Ramos (cell line): ENCODE data around the gene NDUFS2.
"Not testable (repeated sequence)": the region's sequence is repeated elsewhere in the genome, so short reads cannot be mapped to it uniquely, and the experiment has no call there.

Experiments
- in situ Hi-C: fragments of 300-500 bp; cut with MboI; formaldehyde crosslinking; loops from one replicate; pipeline ENCODE4 v1.14.3; 2022; ENCODE audit warnings: low sequenced_read_pairs; ENCODE audit not compliant: unreplicated experiment

Gene NDUFS2

DNA sequence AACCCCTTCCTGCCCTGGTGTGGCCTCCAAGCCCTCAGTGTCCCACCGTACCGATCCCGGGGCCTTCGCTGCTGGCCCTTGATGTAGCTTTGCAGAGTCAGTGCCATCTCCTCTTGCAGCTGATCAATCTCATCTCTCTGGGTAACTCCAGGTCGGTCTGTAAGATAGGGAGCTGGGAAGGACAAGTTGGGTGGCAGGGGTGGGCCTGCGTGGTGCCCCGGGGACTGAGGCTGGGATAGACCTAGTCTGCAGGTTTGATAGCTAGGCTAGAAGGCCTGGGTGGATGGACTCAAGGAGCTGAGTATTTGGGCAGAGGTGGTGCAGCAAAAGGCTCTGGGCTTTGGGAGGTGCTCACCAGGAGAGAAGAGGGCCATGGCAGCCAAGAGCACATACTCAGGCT, 28.6 kb downstream of the NDUFS2 start:
- in situ Hi-C loops = no loop called here

DNA sequence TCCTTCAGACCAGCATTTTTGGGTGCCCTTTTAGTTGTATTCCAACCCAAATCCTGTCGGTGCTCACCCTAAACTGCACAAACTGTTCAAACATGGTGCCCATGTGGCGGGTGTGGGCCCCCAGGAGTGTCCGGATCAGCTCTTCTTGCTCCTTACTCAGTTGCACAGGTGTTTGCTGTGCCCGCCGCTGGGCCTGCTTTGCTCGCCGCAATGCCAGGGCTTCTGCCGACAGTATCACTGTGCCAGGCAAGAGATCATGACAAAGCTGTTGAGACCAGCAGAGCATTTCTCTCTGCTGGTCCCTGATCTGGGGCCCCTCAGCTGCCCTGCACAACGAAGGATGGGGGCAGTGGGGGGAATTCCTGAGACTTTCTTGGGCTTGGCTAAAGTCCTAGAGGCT, 30.9 kb downstream of the NDUFS2 start:
- in situ Hi-C loops = no loop called here

DNA sequence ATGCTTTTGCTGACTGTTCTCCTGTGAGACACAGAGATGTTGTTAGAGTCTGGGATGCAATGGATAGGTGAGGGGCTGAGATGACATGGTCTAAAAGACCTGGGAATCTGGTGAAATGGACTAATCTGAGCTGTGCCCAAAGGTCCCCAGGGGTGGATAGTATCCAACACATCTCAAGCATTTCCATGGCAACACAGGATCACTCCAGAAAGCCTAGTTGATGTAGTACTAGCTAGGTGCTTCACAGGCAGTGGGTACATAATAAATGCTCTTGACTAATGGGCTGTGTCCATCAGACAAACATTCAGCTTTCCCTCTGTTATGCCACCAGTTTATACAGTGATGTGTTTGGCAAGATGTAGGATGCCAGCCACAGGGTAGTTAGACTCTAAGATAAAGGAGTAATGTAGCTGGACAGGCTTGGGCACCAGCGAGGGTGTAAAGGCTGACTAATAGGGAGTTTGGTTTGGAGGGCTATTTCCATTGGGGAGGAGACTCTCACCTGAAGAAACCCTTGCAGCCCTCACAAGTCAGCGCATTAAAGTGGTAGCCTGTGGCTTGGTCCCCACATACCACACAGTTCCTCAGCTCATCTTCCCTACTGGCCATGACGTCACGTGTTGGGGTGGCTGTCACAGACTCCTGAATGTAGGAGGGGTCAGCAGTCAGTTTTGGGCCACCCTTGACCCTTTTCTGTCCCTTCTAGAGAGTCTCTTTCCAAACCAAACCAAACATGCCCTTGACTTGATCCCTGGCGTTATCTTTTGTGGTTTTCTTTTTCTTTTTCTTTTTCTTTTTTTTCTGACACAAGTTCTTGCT, 34.0 kb downstream of the NDUFS2 start:
- in situ Hi-C loops = no loop called here

DNA sequence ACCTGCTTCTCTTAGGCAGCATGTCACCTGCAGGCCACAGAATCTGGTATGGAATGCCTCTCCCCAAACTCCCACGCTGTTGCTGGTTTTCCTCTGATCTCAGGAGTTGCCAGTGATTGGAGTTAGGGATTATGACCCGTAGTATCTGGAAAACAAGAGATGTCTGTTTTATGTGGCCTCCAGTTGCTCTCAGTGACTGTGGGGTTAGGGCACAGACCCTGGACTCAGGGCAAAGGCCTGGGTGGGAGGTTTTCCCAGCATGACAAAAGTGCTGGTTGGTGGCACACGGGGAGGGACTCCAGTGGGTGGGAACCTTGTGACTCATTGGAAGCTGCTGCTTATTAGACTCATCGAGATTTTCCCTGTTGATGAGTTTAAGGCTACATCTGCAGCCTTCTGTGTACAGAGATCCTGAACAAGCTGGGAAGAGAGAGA, 35.9 kb downstream of the NDUFS2 start, which contains the start of gene NR1I3:
NR1I3 (minus strand) TSS at position 165 of the 435 bp plus-strand sequence. CDS start 1,638 bp downstream, outside the sequence.
- in situ Hi-C loops = no loop called here

DNA sequence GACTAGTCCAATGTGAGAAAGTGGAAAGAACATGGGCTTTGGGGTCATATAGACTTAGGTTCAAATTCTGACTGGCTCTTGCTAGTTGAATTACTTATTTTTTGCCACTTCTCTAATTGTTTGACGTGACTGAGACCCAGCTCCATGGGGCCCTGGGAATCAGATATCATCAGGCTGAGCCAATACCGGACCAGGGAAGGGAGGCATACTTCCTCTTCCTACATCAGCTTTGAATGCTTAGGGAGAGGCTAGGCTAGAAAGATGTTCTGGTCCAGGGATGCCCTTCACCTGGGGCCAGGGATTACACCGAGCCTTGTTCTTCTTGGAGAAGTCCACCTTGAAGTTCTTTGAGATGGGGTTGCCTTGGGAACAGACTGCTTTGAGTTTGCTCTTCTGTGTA, 39.5 kb downstream of the NDUFS2 start:
- in situ Hi-C loops = no loop called here

DNA sequence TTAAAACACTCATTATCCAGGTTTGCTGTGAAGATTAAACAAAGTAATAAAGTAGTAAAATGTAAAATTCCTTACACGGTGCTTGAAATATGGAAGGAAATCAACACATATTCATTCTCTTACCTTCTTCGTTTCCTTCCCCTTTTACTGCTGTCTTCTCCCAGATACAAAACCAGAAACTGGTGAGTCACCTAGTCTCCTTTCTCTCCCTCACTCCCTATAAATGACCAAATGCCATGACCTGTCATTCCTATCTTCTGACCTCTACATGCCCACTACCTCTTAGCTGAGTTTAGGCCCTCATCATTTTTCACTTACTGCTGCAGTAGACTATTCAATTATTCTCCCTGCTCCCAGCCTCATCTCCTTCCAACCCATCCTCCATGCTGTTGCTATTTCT, 40.1 kb downstream of the NDUFS2 start:
- in situ Hi-C loops = no loop called here

DNA sequence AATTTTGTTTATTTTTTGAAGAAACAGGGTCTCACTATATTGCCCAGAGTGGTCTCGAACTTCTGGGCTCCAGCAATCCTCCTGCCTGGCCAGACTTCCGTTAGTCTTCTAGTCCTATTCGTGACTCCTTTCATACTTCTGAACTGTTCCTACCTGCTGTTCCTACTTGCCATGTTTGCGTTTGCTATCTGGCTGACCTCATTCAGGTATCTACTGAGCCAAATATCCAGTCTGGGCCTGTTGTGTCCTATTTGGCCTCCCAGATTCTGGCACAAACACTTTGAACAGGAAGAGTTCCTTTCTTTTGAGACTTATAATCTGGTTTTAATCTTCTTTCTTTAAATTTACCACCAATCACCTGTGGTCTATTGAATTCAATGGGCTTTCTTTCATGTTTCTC, 42.7 kb downstream of the NDUFS2 start:
- in situ Hi-C loops = no loop called here

DNA sequence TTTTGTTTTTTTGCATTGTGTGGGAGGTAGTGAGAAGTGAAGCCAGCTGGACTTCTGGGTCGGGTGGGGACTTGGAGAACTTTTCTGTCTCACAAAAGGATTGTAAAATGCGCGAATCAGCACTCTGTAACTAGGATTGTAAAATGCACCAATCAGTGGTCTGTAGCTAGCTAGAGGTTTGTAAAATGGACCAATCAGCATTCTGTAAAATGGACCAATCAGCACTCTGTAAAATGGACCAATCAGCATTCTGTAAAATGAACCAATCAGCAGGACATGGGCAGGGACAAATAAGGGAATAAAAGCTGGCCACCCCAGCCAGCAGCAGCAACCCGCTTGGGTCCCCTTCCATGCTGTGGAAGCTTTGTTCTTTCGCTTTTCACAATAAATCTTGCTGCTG, 47.9 kb downstream of the NDUFS2 start:
- in situ Hi-C loops = not testable (repeated sequence)

DNA sequence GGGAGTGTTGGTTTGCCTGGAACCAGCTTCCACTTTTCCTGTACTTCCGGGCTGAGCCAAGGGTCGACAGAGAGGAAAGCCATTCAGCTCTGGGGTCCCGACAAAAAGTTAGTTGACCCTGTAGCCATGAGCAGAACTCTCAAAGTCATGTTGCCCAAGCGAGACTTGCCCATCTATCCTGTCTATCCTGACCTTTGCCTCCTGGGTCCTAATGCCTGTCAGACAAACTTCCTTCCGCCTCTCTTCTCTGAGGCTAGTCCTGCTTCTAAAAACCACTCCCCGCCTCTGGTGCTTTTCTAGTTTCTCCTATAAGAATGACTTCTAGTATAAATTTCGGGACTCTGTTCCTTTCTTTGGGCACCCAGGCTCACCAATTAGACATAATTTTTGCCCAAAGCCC, 48.7 kb downstream of the NDUFS2 start:
- in situ Hi-C loops = no loop called here

DNA sequence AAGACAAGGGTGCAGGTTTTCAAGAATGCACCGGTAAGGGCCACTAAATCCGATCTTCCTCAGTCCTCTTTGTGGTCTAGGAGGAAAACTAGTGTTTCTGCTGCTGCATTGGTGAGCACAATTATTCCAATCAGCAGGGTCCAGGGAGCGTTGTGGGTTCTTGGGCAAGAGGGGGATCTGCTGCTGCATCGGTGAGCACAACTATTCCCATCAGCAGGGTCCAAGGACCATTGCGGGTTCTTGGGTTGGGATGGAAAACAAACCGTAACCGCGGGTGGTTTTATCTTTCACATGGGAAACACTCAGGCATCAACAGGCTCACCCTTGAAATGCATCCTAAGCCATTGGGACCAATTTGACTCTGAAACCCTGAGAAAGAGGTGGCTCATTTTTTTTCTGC, 49.4 kb downstream of the NDUFS2 start:
- in situ Hi-C loops = no loop called here

DNA sequence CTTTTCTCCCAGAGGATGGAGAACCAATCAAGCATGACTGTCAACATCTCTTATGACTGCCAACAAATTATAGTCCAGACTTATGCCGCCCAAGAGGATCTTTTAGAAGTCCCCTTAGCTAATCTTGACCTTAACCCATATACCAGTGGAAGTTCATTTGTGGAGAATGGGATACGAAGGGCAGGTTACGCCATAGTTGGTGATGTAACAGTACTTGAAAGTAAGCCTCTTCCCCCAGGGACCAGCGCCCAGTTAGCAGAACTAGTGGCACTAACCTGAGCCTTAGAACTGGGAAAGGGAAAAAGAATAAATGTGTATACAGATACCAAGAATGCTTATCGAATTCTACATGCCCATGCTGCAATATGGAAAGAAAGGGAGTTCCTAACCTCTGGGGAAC, 53.1 kb downstream of the NDUFS2 start:
- in situ Hi-C loops = not testable (repeated sequence)

DNA sequence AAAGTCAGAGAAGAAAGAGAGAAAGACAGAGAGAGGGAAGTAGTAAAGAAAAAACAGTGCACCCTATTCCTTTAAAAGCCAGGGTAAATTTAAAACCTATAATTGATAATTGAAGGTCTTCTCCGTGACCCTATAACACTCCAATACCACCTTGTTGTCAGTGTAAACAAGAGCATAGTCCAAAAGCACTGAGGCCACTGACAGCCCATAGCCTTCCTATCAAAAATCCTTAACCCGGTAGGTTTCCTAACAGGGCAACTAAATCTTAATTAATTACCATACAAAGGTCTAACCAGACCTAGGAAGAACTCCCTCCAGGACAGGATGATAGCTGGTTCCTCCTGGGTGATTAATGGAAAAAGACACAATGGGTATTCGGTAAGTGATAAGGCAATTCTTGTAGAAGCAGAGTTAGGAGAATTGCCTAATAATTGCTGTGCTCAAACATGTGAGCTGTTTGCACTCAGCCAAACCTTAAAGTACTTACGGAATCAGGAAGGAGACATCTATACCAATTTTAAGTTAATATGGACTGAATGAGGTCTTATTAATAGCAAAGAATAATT, 53.9 kb downstream of the NDUFS2 start:
- in situ Hi-C loops = not testable (repeated sequence)

DNA sequence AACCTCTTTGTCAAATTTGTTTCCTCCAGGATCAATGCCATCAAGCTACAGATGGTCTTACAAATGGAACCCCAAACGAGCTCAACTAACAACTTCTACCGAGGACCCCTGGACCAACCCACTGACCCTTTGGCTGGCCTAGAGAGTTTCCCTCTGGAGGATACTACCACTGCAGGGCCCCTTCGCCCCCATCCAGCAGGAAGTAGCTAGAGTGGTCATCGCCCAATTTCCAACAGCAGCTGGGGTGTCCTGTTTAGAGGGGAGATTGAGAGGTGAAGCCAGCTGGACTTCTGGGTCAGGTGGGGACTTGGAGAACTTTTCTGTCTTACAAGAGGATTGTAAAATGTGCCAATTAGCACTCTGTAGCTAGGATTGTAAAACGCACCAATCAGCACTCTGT, 54.9 kb downstream of the NDUFS2 start:
- in situ Hi-C loops = not testable (repeated sequence)

DNA sequence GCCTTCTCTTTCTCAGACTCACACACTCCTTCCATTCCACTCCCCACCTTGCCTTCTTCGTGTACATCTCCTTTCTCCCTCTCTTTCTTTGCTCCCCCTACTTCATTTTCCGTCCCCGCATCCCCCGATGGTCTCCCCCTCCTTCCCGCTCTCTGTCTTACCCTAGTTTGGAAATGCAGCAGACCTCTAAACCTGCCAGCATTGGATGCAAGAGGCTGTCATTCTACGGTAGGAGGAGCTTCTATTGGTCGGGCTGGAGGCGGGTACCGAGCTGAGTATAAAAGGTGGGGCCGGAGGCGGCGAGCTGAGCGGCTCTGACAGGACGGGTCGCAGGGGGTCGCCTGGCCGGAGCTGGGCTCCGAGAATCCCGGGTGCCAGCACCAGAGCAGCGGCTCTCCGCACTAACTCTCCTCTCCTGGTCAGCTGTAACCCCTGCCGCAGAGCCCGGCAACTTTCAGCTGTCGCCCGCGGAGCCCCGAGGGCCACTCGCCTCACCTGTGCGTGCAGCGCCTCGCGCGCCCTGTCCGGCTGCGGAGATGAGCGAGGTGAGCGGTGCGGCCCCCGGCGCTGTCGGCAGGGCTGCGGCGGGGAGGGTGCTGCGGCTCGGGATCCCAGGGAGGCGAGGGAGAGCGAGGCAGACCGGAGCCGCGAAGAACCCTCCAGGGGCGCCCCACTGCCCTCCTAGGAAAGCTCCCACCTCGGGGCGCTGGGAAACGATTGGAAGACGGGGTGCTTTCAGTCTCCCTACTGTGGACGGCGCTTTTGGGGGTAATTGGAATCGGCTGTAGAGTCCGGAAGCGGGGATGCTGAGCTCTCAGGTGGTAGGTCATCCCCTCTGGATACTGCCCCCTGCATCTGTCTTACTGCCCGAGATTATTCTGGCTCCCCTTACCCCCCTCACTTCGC, 56.5 kb downstream of the NDUFS2 start, which contains the start of gene PCP4L1:
PCP4L1 (plus strand) TSS at position 307 of the 906 bp plus-strand sequence; CDS start at position 537, 230 bp downstream.
- in situ Hi-C loops = no loop called here

DNA sequence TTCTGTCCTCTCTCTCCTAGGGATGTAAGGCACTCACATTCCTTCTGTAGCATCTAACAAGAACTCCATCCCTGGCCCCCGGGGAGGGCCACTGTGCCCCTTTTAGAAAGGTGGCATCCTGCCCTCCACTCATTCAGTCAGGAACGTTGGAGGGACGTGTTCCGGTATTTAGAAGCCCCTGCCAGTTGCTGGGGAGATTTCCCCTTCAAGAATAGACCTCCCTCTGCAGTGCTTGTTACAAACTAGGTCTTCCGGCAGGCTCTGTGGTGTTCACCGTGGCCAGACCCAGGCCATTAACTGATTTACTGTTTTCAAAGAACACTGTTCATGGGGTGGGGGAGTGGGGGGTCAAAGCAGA, 57.2 kb downstream of the NDUFS2 start:
- in situ Hi-C loops = no loop called here

DNA sequence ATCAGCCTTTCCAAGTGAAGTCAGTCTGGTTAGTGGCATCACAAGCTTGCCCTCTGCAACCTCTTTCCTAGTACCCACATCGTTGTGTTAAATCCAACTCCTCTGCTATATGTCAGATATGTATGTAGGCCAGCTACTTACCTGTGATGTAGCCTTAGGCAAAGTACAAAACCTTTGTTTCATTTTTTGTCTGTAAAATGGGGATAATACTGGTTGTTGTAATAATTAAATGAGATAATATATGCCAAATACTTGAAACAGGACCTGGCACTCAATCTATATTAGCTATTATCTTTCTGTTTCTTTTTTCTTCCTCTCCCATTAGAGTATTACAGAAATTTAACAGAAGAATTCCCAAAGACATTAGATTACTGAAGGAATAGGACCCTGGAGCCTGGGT, 57.6 kb downstream of the NDUFS2 start:
- in situ Hi-C loops = no loop called here

DNA sequence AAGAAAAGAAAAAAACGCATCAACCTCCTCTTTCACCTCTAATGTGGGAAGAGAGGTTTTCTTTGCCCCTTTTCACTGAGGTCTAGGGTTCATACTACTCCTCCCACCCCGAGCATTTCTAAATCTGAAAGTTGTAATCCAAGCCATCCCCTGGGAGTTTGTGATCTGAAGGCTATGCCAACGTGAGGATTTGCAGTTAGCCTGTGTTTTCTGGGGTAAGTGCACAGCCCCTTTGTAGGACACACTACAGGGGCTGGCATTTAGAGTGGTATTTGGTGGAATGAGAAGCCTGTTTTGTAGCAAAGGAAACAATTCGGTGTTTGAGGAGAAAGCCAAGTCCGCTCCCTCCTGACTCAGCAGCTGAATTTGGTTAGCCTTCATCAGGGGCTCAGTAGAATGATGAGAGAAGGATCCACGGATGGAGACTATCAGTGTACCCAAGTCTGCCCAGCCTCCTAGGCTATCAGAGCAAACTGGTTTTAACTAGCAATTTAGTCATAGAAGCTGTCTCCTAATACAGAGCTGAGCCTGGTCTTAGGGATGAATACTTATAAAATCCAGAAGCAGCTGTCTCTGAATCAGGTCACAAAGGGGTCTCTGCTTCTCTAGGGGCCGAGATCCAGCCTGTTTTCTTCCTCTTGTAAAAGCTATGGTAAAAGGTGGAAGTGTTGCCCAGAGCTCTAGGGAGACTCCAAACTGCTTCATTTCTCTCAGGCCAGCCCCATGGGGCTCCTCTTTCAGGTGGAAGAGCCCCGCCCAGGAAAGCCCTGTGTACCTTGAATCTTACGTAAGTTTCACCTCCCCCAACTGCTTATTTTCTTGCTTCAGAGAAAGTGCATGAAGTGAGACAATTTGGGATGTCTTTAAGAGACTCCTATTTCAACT, 58.5 kb downstream of the NDUFS2 start:
- in situ Hi-C loops = no loop called here

DNA sequence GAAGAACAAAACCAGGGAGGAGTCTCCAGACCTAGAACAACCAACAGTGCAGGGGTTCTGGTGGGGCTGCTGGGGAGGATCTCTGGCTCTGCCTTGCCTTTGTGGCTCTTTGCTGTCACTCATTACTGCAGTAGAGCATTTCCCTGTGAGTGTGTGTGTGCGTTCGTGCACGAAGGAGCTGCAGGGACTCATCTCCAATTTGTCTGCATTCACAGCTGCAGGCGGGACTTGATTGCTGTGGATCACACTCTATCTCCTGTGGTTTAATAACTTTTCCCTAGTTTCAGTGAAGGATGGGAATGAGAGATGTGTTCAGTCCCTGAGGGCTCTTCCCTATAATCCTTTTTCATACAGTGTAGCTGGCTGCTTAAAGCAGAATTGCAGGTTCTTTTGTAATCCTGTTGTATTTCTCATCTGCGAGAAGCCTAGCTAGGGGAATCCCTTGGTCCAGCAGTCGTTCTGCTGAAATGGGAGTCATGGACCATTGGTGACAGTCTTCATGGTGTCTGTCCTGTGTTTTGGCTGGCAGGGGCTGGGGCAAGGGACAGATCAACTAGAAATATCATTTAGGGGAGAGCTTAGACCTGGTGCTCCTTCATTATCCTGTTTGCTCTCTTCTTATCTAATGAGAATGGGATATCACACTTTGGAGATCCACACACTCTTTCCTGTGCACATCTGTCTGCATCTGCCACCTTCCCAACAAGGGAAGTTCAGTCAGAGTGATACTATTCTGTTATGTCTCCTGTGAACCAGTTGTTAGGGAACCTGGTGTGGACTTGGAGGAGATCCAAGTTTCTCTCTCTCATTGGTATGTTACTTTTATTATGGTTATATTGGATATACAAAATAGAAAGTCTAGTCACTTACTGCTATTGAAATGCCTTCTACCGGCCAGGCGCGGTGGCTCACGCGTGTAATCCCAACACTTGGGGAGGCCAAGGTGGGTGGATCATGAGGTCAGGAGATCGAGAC, 59.4 kb downstream of the NDUFS2 start:
- in situ Hi-C loops = no loop called here
